GM23338 (cell line): ENCODE data around the gene MT1HL1.

Experiments
- CREB1 ChIP-seq: fragments of 250-450 bp; sonication (Bioruptor Pico); IDR thresholded peaks from 2 replicates; pipeline ENCODE4 v1.5.0; 2020; ENCODE audit warnings: low read depth, mild to moderate bottlenecking, moderate library complexity
- ETS1 ChIP-seq: IDR thresholded peaks from 2 replicates; pipeline ENCODE4 v1.6.1; 2016; ENCODE audit warnings: antibody characterized with exemption
- EZH2 ChIP-seq: fragments of 200-600 bp; sonication (generic); IDR thresholded peaks from one replicate; pipeline ENCODE4 v1.8.0; 2017; ENCODE audit warnings: antibody characterized with exemption, mild to moderate bottlenecking, low read depth; ENCODE audit not compliant: unreplicated experiment
- EZH2phosphoT487 ChIP-seq: fragments of 200-600 bp; sonication (generic); IDR thresholded peaks from one replicate; pipeline ENCODE4 v1.8.1; 2018; ENCODE audit warnings: antibody characterized with exemption; ENCODE audit not compliant: unreplicated experiment
- JUNB ChIP-seq: IDR thresholded peaks from one replicate; pipeline ENCODE4 v1.6.1; 2016; ENCODE audit warnings: antibody characterized with exemption; ENCODE audit not compliant: unreplicated experiment
- NANOG ChIP-seq: IDR thresholded peaks from 2 replicates; pipeline ENCODE4 v1.6.1; 2016; ENCODE audit warnings: antibody characterized with exemption, borderline replicate concordance
- POLR2AphosphoS5 ChIP-seq: IDR thresholded peaks from 2 replicates; pipeline ENCODE4 v1.6.1; 2016; ENCODE audit warnings: antibody characterized with exemption, low read depth
- STAT1 ChIP-seq: IDR thresholded peaks from one replicate; pipeline ENCODE4 v1.6.1; 2016; ENCODE audit warnings: antibody characterized with exemption; ENCODE audit not compliant: unreplicated experiment
- ZNF114 ChIP-seq: fragments of 250-450 bp; sonication (Bioruptor Pico); IDR thresholded peaks from 2 replicates; pipeline ENCODE4 v1.5.0; 2020; ENCODE audit warnings: mild to moderate bottlenecking, moderate library complexity
- ZNF331 ChIP-seq: fragments of 250-450 bp; sonication (Bioruptor Pico); IDR thresholded peaks from 2 replicates; pipeline ENCODE4 v1.5.0; 2020; ENCODE audit warnings: low read depth, mild to moderate bottlenecking, moderate library complexity
- TF ChIP-seq, protein P1 (sequence below), 2 experiments: fragments of 200-600 bp in 1 of 2; sonication (generic) in 1 of 2; conservative IDR thresholded peaks; 2 replicates each; pipeline versions ENCODE4 v1.5.1 to v1.6.1; 2016 to 2017; ENCODE audit warnings: antibody characterized with exemption in 2 of 2, low read depth in 2 of 2, mild to moderate bottlenecking in 2 of 2, moderate library complexity in 1 of 2
- TF ChIP-seq, protein P2 (sequence below): IDR thresholded peaks from one replicate; pipeline ENCODE4 v1.6.1; 2018; ENCODE audit warnings: antibody characterized with exemption; ENCODE audit not compliant: unreplicated experiment

- no peak for TF ChIP-seq EZH2
- TF ChIP-seq, protein P1, sequence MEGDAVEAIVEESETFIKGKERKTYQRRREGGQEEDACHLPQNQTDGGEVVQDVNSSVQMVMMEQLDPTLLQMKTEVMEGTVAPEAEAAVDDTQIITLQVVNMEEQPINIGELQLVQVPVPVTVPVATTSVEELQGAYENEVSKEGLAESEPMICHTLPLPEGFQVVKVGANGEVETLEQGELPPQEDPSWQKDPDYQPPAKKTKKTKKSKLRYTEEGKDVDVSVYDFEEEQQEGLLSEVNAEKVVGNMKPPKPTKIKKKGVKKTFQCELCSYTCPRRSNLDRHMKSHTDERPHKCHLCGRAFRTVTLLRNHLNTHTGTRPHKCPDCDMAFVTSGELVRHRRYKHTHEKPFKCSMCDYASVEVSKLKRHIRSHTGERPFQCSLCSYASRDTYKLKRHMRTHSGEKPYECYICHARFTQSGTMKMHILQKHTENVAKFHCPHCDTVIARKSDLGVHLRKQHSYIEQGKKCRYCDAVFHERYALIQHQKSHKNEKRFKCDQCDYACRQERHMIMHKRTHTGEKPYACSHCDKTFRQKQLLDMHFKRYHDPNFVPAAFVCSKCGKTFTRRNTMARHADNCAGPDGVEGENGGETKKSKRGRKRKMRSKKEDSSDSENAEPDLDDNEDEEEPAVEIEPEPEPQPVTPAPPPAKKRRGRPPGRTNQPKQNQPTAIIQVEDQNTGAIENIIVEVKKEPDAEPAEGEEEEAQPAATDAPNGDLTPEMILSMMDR (conservative IDR thresholded peaks at IDR 0.05; ENCODE audit: low read depth in 2 of 2), result no peak
- TF ChIP-seq POLR2AphosphoS5, result no peak
- TF ChIP-seq, protein P2, sequence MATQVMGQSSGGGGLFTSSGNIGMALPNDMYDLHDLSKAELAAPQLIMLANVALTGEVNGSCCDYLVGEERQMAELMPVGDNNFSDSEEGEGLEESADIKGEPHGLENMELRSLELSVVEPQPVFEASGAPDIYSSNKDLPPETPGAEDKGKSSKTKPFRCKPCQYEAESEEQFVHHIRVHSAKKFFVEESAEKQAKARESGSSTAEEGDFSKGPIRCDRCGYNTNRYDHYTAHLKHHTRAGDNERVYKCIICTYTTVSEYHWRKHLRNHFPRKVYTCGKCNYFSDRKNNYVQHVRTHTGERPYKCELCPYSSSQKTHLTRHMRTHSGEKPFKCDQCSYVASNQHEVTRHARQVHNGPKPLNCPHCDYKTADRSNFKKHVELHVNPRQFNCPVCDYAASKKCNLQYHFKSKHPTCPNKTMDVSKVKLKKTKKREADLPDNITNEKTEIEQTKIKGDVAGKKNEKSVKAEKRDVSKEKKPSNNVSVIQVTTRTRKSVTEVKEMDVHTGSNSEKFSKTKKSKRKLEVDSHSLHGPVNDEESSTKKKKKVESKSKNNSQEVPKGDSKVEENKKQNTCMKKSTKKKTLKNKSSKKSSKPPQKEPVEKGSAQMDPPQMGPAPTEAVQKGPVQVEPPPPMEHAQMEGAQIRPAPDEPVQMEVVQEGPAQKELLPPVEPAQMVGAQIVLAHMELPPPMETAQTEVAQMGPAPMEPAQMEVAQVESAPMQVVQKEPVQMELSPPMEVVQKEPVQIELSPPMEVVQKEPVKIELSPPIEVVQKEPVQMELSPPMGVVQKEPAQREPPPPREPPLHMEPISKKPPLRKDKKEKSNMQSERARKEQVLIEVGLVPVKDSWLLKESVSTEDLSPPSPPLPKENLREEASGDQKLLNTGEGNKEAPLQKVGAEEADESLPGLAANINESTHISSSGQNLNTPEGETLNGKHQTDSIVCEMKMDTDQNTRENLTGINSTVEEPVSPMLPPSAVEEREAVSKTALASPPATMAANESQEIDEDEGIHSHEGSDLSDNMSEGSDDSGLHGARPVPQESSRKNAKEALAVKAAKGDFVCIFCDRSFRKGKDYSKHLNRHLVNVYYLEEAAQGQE, result no peak
- TF ChIP-seq EZH2phosphoT487, result no peak
- no peak for TF ChIP-seq CREB1 (CRISPR knock-in tag)
- no peak for TF ChIP-seq ETS1
- no peak for TF ChIP-seq JUNB
- no peak for TF ChIP-seq ZNF331
- TF ChIP-seq ZNF114 (CRISPR knock-in tag), result no peak
- no peak for TF ChIP-seq NANOG
- no peak for TF ChIP-seq STAT1
Observed at GRCh38 chr1:236982380-236982779, 21.9 kb downstream of the MT1HL1 start.
